CD1c-positive myeloid dendritic cell (primary cell): Measurements from ENCODE around the gene LRRC55.
"Not testable (repeated sequence)": the region's sequence is repeated elsewhere in the genome, so short reads cannot be mapped to it uniquely, and the experiment has no call there.

Source experiments
- DNase-seq: peaks from one replicate; pipeline ENCODE4 v3.0.0-alpha.2; 2016; ENCODE audit errors: extremely low spot score

Gene LRRC55

DNA sequence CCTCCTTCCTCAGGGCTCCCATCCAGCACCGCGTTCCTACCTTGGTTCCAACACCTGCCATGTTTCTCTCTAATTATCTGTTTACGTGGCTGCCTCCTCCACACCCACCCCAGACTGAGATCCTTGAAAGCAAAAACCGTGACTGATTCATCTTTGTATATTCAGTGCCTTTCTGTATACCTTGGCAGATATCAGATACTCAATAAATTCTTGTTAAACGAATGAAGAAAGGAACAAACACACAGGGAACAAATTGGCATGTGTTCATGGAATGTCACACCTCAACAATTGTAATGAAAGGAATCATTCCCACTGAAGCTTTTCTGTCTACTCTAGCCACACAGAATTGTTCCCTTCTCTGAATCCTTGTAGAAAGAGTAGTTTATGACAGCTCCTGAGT is 20.4 kb upstream of the LRRC55 start:
- no peak for DNase-seq

DNA sequence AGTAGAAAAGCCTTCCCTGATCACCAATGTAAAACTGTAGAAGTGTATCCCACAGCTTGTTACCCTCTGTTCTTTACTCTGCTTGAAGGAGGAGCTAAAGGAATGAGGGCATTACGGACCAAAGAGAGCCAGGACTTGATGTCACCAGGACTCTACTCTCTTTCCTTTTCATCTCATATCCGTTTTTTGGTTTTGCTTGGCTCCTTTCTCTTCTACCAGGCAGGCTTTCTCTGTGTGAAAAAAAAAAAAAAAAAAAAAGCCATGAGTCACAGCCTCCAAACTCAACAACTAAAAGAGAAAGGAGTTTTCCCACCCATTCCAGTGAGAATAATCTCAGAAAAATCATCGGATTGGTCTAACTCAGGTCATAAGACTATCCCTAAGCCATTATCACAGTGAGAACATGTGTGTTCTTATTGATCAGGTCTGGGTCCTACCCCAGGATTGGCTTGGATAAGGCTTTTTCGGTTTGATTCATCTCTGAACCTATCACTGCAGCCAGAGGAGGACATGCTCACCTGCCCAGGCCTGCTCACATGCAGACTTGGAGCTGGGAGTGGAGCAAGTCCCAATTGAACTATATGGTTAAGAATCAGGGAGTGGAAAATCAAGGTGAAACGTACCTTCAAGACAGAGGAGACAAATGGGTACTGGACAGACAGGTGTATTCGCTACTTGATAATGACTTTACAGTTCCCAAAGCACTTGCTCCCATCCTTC is 19.4 kb upstream of the LRRC55 start:
- DNase-seq = no peak

DNA sequence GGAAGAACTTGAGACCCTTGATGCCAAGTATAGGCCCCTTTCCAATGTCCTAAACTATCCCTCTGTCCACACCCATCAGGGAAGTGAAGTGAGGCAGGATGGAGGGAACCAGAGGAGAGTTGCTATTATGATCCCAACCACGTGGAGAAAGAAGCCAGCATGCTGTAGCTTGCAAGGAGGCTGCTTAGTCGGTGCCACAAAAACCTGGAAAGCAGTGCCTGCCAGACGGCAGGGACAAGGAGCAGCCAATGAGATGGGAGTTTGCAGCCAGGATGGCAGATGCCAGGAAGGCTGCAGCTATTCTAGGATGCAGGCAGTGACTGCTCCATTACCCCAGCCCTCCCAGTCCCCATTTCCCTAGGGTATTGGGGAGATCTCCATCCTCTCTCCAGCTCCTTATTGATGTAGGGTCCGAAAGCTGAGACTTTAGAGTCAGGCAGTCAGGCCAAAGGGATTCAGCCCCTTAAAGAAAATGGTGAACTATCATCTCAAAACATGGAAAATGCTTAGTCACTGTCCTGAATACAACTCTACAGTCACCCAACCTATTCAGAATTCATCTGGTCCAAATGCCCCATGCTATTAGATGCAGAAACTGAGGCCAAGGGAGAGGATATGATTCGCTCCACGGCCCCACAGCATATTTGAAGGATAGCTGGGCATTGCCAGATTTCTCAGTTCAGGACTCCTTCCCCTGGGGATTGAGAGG is 18.4 kb upstream of the LRRC55 start:
- DNase-seq = no peak

DNA sequence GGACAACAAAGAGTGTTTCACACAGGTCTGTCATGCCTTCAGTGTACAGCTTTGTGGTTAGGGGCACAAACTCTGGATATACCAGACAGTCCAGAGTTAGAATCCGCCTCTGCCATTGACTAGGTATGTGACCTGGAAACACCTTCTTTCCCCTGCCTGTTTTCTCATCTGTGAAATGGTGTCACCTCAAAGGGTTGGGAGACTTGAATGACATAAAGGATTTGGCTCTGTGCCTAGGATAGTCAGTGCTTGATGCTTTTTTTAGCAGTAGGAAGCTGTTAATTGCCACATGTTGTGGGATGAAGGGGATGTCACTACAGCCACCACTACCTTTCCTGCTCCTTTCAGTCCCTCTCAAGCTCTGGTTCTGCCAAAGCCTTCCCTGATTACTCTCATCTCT is 17.4 kb upstream of the LRRC55 start:
- no peak for DNase-seq

DNA sequence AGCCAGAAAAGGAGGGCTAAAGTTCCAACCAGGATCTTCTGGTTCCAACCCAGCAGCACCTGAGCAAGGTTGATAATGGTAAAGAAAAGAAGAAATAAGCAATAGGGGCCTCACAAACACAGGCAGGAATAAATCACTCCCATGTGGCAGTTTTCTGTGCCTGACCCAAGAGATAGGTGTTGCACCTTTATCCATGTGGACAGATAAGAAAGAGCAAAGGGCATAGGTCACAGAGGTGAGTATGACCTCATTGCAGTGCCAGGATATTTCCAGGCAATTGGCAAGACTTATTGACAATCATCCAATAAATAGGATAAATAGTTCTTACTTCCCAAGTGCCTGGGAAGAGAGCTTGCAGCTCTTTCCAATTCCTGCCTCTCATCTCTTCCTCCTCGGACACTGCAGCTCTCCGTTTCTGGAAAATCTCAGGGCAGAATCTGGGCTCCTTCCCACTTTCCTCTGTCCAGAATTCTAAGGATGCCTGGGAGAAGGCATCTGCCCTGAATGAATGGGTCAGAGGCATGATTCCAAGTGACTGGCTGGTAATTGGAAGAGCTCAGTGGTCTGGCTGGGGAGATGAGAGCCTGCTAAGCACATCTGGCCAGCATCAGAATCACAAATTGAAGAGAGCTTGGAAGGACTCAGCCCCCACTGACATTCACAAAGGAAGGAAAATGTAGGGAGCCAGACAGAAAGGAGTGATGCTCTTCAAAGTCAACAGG is 14.5 kb upstream of the LRRC55 start:
- no peak for DNase-seq

DNA sequence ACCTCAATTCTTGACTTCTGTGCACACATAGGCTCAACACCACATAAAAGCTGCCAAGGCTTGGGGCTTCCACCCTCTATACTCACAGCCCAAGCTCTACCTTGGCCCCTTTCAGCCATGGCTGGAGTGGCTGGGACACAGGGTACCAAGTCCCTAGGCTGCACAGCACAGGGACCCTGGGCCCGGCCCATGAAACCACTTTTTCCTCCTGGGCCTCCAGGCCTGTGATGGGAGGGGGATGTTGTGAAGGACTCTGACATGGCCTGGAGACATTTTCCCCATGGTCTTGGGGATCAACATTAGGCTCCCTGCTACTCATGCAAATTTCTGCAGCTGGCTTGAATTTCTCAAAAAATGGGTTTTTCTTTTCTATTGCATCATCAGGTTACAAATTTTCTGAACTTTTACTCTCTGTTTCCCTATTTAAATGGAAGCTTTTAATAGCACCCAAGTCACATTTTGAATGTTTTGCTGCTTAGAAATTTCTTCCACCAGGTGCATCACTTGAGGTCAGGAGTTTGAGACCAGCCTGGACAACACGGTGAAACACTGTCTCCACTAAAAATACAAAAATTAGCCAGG is 11.9 kb upstream of the LRRC55 start:
- DNase-seq = not testable (repeated sequence)

DNA sequence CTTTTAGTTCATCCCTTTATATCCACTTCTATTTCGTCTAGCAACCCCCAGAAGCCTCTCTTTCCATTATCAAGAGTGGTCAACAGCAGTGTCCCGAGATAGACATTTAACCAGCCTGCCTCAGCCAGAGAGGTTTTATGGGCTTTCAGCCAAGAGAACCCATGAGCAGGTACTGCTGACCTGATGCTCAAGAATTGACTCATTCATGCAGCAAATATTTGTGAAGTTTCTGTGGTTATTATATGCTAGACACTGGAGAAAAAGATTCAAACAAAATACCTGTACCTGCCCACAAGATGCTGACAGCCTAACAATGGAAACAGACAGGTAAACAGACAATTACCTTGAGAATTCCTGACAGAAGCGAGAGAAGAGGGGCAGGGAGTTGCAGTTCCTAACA is 9.7 kb upstream of the LRRC55 start:
- no peak for DNase-seq

DNA sequence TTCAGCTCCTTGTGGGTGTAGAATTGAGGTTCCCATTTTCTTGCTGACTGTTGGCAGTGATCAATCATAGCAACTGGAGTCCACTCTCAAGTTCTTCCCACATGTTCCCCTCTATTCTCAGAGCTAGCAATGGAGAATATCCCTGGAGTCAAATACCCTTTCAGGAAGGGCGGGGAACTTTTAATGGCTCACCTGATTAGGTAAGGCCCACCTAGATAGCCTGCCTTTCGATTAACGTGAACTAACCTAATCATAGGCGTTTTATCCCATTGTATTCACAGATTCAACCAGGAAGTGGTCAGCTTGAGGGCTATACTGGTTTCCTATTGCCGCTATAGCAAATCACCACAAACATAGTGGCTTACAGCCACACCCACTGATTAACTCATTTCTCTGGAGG is 7.1 kb upstream of the LRRC55 start:
- no peak for DNase-seq

DNA sequence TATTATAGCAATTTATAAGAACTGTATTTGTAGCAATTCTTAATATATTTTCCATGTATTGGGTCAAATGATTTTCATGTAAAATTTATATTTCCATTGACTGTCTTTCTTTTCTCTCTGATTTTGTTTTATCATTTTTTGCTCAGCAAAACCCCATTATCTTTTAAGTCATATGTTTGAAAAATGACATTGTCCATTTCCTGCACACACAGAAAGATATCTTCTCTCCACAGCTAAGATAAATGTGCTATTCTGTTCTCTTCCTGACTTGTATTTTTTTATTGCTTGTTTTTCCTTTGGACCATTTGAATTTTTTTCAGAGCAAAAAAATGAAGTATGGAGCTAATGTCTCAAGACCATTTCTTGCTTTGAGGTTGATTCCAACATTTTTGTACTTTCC is 6.3 kb upstream of the LRRC55 start:
- no peak for DNase-seq

DNA sequence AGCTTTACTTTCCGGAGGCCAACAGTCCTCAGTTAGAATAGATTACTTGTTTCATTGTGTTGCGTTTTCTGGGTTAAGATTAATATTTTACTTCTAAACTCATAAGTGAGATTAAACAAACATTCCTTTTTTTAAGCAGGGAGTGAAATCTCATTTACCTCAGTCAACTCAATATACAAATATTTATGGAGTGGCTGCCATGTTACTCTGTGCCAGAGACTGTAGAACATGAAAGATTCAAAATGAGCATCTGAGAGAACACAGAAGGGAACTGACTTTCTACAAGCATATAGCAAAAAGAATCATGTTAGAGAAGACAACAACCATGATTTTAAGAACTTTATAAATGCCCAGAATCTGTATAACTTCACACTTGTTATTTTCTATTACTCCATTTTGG is 3.4 kb upstream of the LRRC55 start:
- no peak for DNase-seq

DNA sequence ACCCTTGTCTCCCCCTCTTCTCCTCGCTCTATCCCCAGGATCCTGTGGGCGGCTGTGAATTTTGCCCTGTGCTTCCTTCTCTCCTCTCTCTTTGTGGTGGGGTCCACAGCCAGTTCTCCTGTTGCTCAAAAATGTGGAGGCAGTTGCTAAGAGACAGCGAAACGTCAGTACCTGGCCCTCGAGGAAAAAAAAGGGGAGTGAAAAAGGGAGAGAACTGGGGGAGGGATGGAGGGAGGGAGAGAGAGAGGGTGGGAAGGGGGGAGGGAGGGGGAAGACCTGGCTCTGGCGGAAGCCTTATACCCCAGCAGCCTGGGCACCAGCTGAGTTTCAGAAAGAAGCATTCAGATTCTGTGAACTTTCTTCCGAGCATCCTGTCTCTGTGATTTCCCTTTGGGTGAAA is 2.1 kb upstream of the LRRC55 start:
- no peak for DNase-seq

DNA sequence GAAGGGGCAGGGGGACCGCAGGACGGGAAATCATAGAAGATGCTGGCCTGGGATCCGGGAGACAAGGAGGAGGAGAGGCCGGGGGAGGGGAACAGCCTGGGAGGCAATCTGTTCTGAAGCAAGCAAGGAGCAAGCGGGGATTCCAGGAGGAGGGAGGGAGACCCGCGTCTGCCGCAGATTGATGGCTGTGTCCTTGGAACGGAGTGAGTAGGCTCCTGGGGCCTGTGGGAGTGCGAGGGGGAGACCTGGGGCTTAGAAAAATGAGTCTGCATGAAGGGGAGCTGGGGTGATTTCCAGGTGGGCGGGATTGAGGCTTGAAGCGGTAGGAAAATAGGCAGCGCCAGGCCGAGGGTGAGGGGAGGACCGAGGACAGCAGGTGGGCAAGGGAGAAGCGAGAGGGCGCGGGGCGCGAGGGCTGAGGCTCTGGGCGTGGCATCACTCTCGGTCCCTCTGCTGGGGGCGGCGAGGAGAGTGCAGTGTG is 1.6 kb upstream of the LRRC55 start:
- no peak for DNase-seq

DNA sequence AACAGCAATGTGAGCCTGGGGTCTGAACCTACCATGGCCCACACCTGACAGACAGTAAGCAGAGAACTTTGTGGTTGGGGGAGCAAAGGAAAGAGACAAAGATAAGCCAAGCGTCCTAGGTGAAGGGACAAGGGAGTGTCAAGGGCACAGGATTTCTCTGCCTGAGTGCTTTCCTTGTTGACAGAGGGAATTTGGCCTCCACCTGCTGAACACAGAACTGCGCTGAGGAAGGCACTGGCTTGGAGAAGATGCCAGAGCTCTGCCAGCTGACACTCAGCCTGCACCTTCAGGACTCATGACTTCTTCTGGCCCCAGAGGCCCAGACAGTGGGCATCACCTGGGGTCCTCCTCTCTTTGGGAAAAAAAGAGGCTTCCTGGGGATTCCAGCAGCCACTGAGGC is 789 bp upstream of the LRRC55 start:
- DNase-seq = no peak

DNA sequence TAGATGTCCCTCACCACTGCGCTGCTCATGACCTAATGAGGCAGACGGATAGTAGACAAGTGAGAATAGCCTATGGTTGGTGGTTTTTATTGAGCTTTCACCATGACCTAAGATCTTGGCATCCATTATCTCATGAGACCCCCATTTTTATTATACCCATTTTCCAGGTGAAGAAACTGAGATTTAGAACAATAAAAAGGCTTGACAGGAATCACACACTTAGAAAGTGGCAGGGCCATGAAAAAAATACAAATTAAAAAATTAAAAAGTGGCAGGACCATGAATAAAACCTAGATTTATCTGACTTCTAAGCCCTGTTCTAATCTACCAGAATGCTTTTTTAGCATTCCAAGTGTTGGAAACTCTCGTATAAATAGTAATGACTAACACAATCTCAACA is 1.1 kb downstream of the LRRC55 start:
- DNase-seq = no peak

DNA sequence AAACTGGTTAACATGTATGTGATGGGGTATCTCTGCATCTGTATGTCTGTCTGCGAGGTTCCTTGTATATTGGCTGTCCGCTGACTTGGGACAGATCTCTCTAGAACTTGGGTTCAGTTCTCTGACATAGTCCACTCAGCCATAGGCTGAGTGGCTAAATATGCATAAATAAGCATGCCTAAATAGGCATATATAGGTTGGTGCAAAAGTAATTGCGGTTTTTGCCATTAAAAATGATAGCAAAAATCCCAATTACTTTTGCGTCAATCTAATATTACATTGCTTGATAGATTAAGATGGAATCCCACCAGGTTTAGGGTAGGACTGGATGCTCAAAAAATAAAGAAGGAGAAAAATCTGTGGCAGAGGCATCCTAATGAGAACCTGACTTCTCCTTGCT is 8.8 kb downstream of the LRRC55 start:
- DNase-seq = no peak

DNA sequence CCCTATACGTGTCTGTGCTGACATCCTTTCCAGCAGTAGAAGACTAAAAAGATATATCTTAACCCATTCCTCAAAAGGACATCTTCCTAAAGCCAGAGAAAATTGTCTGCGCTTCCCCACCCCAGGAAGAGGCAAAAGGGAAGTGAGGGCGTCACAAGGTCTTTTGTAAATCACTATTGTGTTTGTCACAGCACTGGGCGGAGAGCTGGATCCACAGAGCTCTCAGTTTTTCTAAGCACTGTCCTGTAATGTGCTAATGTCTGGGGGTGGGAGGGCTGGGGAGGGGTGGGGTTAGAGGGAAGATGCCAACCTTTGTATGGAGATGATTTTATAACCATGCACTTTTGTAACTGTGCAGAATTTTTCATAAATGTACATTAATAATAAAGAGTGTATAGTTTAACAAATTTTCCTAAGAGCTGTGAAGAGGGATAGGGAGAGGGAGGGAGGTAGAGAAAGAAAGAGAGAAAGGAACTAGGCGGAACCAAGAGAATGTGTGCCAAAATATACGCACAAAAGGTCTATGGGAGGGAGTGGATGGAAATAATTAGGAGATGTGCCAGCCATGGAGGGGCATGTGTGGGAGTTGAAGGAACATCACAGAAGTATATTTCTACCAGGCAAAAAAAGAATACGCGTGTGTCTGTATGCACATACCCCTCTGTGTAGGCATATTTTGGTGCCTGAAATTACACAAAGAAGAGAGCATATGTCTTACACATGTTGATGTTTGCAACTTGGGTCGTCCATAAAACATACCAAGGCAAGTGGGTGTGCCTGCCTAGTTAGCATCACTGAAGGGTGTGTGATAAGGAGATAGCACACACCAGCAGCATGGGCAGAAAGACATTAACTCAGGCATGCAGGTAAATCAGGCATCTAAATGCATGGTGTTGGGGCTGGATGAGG is 9.8 kb downstream of the LRRC55 start:
- no peak for DNase-seq

DNA sequence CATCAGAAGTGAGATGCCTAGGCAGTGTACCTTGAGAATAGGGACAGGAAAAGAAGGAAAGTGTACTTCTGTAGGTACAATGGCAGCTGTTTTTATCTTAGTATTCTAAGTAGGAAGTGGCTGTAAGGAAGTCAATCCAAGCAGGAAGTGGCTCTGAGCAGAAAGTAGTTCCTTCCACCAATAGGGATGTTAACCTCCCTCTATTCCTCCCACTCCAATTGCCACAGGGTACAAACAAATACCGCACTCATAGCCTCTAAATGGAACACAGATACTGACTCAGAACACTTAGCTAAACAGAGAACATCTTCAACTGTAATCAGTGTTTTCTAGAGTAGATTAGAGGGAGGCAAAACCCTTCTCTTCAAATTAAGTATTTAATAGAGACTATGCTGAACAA is 10.6 kb downstream of the LRRC55 start:
- DNase-seq = peak; percentile 6

DNA sequence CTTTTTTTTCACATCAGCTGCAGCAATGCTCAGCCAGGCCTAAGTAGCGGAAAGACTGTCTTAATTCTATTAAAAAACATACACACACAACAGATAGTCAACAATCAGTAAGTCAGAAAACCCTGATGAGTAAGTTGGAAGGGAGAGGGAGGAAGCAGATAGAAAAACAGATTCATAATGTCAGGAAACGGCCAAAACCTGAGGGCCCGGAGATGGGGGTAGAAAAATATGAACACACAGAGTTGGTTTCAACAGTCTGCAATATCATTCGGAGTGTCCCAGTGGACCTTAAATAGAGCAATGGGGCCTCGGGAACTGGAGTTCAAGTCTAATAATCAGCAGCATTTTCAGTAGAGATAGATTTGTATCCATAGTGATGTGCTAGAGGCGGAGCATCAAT is 14.8 kb downstream of the LRRC55 start:
- no peak for DNase-seq

DNA sequence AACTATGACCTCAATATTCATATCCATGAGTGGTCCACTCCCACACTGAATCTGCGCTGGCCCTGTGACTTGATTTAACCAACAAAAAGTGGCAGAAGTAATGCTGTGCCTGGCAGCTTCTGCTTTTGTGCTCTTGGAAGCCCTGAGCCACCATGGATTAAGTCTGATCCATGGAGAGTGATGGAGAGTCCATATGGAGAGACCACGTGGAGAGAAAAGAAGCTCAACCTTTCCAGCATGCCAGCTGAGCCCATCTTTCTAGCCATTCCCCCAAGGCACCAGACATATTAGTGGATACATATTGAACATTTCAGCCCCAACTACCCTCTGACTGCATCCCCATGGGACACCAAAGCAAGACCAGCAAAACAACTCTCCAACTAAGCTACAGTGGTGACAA is 16.0 kb downstream of the LRRC55 start:
- DNase-seq = no peak

DNA sequence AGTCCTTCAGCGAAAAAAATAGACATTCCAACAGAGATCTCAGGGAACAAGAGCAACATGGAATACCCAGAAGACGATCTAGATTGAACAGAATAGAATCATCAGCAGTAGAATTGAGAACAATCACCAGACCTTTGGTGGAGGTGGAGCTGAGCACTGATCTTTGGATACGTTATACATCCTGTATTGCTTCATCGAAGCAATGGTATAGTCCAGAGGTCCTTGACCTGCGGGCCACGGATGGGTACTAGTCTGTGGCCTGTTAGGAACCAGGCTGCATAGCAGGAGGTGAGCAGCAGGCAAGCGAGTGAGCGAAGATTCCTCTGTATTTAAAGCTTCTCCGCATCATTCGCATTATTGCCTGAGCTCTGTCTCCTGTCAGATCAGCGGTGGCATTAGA is 17.6 kb downstream of the LRRC55 start:
- DNase-seq = no peak

DNA sequence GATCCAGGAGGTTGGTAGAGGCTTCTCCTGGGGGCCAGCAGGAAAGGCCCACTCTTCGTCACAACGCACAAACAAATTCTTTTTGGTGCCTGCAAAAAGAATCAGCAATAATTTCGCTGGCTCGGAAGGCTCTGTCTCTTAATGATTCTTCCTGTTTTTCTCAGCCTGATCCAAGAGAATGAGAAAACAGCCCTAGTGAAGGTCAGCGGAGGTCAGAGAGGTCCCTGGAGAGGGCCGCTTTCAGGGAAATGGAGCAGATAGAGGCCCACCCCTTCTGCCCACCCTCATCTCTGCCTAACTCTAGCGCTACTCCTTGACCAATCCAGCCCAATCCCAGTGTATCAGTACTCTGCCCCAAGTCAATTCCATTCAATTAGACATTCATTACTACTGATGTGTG is 19.2 kb downstream of the LRRC55 start:
- DNase-seq = no peak

DNA sequence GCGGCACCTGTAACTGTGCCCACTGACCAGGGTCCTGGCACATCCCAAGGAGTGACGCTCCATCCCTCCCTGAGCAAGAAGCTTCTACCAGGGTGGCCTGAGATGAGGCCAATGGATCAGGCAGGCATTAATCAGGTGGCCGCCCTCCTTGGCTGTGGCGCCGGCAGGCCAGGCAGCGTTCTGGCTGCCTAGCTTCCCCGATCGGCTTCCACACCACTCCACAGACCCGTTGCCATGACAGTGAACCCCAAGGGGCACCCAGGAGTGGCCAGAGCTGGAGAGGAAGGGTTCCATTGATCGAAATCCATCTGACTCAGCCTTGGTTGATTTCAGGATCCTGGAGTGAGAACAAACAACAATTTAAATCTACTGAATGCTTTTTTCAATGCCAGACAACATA is 20.5 kb downstream of the LRRC55 start:
- no peak for DNase-seq
